A549 (cell line): ENCODE measurements around the gene WWP2. TPM values are rescaled to one million over a fixed set of nuclear protein-coding genes. Genes with fewer than 3 reads are reported as not detected.

Source experiments
- ATAC-seq, 2 experiments: fragments of 200-7000 bp in 1 of 2; fragments of >200 bp in 1 of 2; cut with Nextera tagmentation in 1 of 2; cut with Tn5 transposase in 1 of 2; 3 replicates each; pipeline versions ENCODE4 v1.8.0 to v1.9.1; 2018 to 2020; ENCODE audit warnings: mild to moderate bottlenecking in 1 of 2, moderate library complexity in 1 of 2
- CTCF ChIA-PET: fragments of 300-600 bp; sonication (Branson Sonifier 250); formaldehyde crosslinking; extraction: SDS; loops from one replicate; lab custom pipeline; 2021; ENCODE audit warnings: antibody characterized with exemption, inconsistent platforms; lab: Yijun Ruan, JAX
- POLR2A ChIA-PET: fragments of 350-600 bp; formaldehyde crosslinking; extraction: SDS; loops from one replicate; lab custom pipeline; 2021; ENCODE audit warnings: antibody characterized with exemption, inconsistent platforms; lab: Yijun Ruan, JAX
- DNase-seq, 2 experiments: peaks; one replicate each; pipeline versions ENCODE4 v3.0.0 to v3.0.0-alpha.2; 2011 to 2016; ENCODE audit warnings: low read depth in 1 of 2, low spot score in 1 of 2
- FAIRE-seq: peaks from 2 replicates; lab custom pipeline; 2011; peaks lifted over from hg19 to GRCh38; lab: Jason Lieb, UNC
- H3K27ac ChIP-seq, 2 experiments: fragments of >200 bp; sonication (Bioruptor Twin); formaldehyde crosslinking; 3 replicates each; pipeline ENCODE4 v1.5.1; 2016 to 2017
- H3K4me1 ChIP-seq: fragments of >200 bp; sonication (Bioruptor Twin); formaldehyde crosslinking; 3 replicates; pipeline ENCODE4 v1.6.1; 2016
- H3K4me2 ChIP-seq: fragments of >200 bp; sonication (Bioruptor Twin); formaldehyde crosslinking; 3 replicates; pipeline ENCODE4 v1.6.1; 2016
- H3K4me3 ChIP-seq: fragments of >200 bp; sonication (Bioruptor Twin); formaldehyde crosslinking; 3 replicates; pipeline ENCODE4 v1.5.1; 2016
- H3K9me3 ChIP-seq: fragments of >200 bp; sonication (Bioruptor Twin); formaldehyde crosslinking; 3 replicates; pipeline ENCODE4 v1.6.1; 2016
- BHLHE40 ChIP-seq: IDR thresholded peaks from 2 replicates; pipeline ENCODE4 v1.6.1; 2012; ENCODE audit warnings: low read depth, low read length, inconsistent platforms
- CTCF ChIP-seq: fragments of >200 bp; sonication (Bioruptor Twin); formaldehyde crosslinking; IDR thresholded peaks from 3 replicates; pipeline ENCODE4 v1.5.1; 2016
- E2F6 ChIP-seq: IDR thresholded peaks from 2 replicates; pipeline ENCODE4 v1.6.1; 2012; ENCODE audit warnings: low read depth, borderline replicate concordance
- ESRRA ChIP-seq: fragments of 150-350 bp; IDR thresholded peaks from 2 replicates; pipeline ENCODE4 v1.6.1; 2014; ENCODE audit warnings: mild to moderate bottlenecking, low read length, borderline replicate concordance
- FOSB ChIP-seq: fragments of 250-450 bp; sonication (Bioruptor Pico); IDR thresholded peaks from 2 replicates; pipeline ENCODE4 v1.5.0; 2020; ENCODE audit warnings: mild to moderate bottlenecking, moderate library complexity
- HOXB13 ChIP-seq: fragments of 250-450 bp; sonication (Bioruptor Pico); IDR thresholded peaks from 2 replicates; pipeline ENCODE4 v1.5.0; 2020; ENCODE audit warnings: low read depth, mild to moderate bottlenecking, moderate library complexity
- PBX3 ChIP-seq: IDR thresholded peaks from 2 replicates; pipeline ENCODE4 v1.6.1; 2012
- PHF8 ChIP-seq: fragments of 200-600 bp; sonication (generic); IDR thresholded peaks from 2 replicates; pipeline ENCODE4 v1.6.1; 2016; ENCODE audit warnings: low read depth, mild to moderate bottlenecking, antibody characterized with exemption, moderate library complexity, borderline replicate concordance
- POLR2A ChIP-seq: IDR thresholded peaks from 2 replicates; pipeline ENCODE4 v1.6.1; 2012; ENCODE audit warnings: mild to moderate bottlenecking, low read length
- RAD21 ChIP-seq, 2 experiments: fragments of >200 bp in 1 of 2; sonication (Bioruptor Twin) in 1 of 2; formaldehyde crosslinking in 1 of 2; IDR thresholded peaks in 1 of 2; conservative IDR thresholded peaks in 1 of 2; 2 replicates in 1 of 2; 3 replicates in 1 of 2; pipeline ENCODE4 v1.6.1; 2012 to 2018; ENCODE audit warnings: inconsistent platforms in 1 of 2
- RARB ChIP-seq: fragments of 250-450 bp; sonication (Bioruptor Pico); IDR thresholded peaks from 2 replicates; pipeline ENCODE4 v1.8.0; 2021; ENCODE audit warnings: mild to moderate bottlenecking, moderate library complexity
- SREBF2 ChIP-seq: fragments of 450-650 bp; IDR thresholded peaks from 2 replicates; pipeline ENCODE4 v1.6.1; 2014; ENCODE audit warnings: mild to moderate bottlenecking, moderate library complexity
- ZC3H11A ChIP-seq: fragments of 450-650 bp; IDR thresholded peaks from 2 replicates; pipeline ENCODE4 v1.6.1; 2014; ENCODE audit warnings: antibody characterized with exemption, mild to moderate bottlenecking
- WGBS: methylation state at CpG from one replicate; pipeline ENCODE4 v1.1.6; 2017; ENCODE audit errors: missing lambda C conversion rate; 5-methylcytosine and 5-hydroxymethylcytosine counted together
- polyA plus RNA-seq, 4 experiments: library from polyadenylated mRNA; depleted of rRNA in 3 of 4; stranded (reverse); fragments of >200 nt; fragmentation: RNase III in 1 of 4; extraction: RNeasy Plus Mini Kit Qiagen cat#74134 plus additional on column Dnase treatment in 1 of 4; gene quantifications; 2 replicates in 3 of 4; 3 replicates in 1 of 4; pipeline ENCODE4 v1.2.3, GENCODE V29; 2011 to 2017

WWP2 gene
- polyA plus RNA-seq, 2 of the 4 experiments (the other 2 are of a cell fraction): 16.1 to 16.2 TPM

GRCh38 chr16:69880640-69881133 is 118.6 kb downstream of the WWP2 start:
- no peak for DNase-seq
- 92% methylated on average over 10 of the region's 10 CpGs for WGBS
- Histone ChIP-seq H3K4me3 (no peak overlapping the region), H3K4me2 (no peak overlapping the region), H3K4me1 (0 out of 3 replicates have a peak, but pooled peaks cover 2% of the 10 kb centered on the region), H3K9me3 (peaks cover 15% of the 10 kb centered on the region; the same call in 2 of the 3 replicates), H3K27ac (no peak overlapping the region)
- ChIA-PET POLR2A (interaction anchor here (0.9 kb wide), 1 partner anchor 173 kb away, joined by 3 read pairs; no protein-coding TSS in a partner anchor), CTCF (interaction anchor here (1.0 to 1.5 kb wide), 2 partner anchors 10 to 13 kb away, joined by 4 to 5 read pairs; no protein-coding TSS in a partner anchor)
- TF ChIP-seq FOSB (no peak), RARB (CRISPR knock-in tag) (no peak), SREBF2 (no peak), CTCF (no peak)
- ATAC-seq: no peak
- no peak for FAIRE-seq

- no peak for FAIRE-seq
- no peak for TF ChIP-seq ESRRA
- TF ChIP-seq POLR2A: no peak
- no peak for TF ChIP-seq PHF8
- no peak for TF ChIP-seq ZC3H11A
- no peak for TF ChIP-seq BHLHE40
- no peak for TF ChIP-seq CTCF
- no peak for TF ChIP-seq RAD21 (conservative IDR thresholded peaks at IDR 0.05 in 1 of 2, IDR thresholded peaks at IDR 0.05 in 1 of 2)
- TF ChIP-seq PBX3: no peak
- no peak for TF ChIP-seq E2F6
- Histone ChIP-seq H3K4me3 (no peak overlapping the region), H3K9me3 (peaks cover 16% of the 10 kb centered on the region; the same call in 2 of the 3 replicates), H3K4me1 (0 out of 3 replicates have a peak, but pooled peaks cover 2% of the 10 kb centered on the region), H3K4me2 (no peak overlapping the region), H3K27ac (no peak overlapping the region)
- POLR2A ChIA-PET: no interaction called here
- CTCF ChIA-PET: interaction anchor here (1.0 to 1.5 kb wide), 2 partner anchors 10 to 14 kb away, joined by 4 to 5 read pairs; no protein-coding TSS in a partner anchor
- ATAC-seq: no peak
- no peak for DNase-seq
- 98% methylated on average over 4 of the region's 4 CpGs for WGBS
Measured at GRCh38 chr16:69881141-69881540, 119.0 kb downstream of the WWP2 start.

- DNase-seq (no peak), ATAC-seq (no peak), FAIRE-seq (no peak)
- H3K4me1 ChIP-seq: 0 out of 3 replicates have a peak, but pooled peaks cover 2% of the 10 kb centered on the region
- H3K27ac ChIP-seq: no peak overlapping the region
- TF ChIP-seq HOXB13 (CRISPR knock-in tag): no peak
- H3K9me3 ChIP-seq: peaks cover 10% of the 10 kb centered on the region; the same call in 1 of the 3 replicates
- POLR2A ChIA-PET: no interaction called here
- 90% methylated on average over 5 of the region's 5 CpGs for whole genome bisulfite sequencing
- CTCF ChIA-PET: interaction anchor here (0.8 kb wide), 1 partner anchor 53 kb away, joined by 3 read pairs; no protein-coding TSS in a partner anchor
- H3K4me3 ChIP-seq: no peak overlapping the region
- H3K4me2 ChIP-seq: no peak overlapping the region
Measured at GRCh38 chr16:69883744-69884143, 121.6 kb downstream of the WWP2 start.
